K562 (cell line): ENCODE data around the gene HS3ST2. TPM values are rescaled to one million over a fixed set of nuclear protein-coding genes. Genes with fewer than 3 reads are reported as not detected.
A peak's percentile ranks its signal among the peaks of the same experiment; 100 is the strongest.

Experiments used
- CREM ChIP-seq: IDR thresholded peaks from 2 replicates; pipeline ENCODE4 v1.6.1; 2014; ENCODE audit warnings: antibody characterized with exemption, low read depth
- DPF2 ChIP-seq: fragments of 450-650 bp; IDR thresholded peaks from 2 replicates; pipeline ENCODE4 v1.6.1; 2016
- ETV6 ChIP-seq, 3 experiments: fragments of 150-350 bp in 1 of 3; sonication (generic) in 1 of 3; formaldehyde crosslinking in 1 of 3; IDR thresholded peaks; 2 replicates each; pipeline versions ENCODE4 v1.6.1 to v1.8.0; 2014 to 2022; ENCODE audit warnings: borderline replicate concordance in 2 of 3, low read depth in 2 of 3, antibody characterized with exemption in 1 of 3, low read length in 1 of 3, mild to moderate bottlenecking in 1 of 3, missing genetic modification reagents in 1 of 3
- EWSR1 ChIP-seq: fragments of 450-650 bp; IDR thresholded peaks from 2 replicates; pipeline ENCODE4 v1.6.1; 2018; ENCODE audit warnings: borderline replicate concordance, mild to moderate bottlenecking, low read depth, moderate library complexity; ENCODE audit not compliant: partially characterized antibody
- FOXK2 ChIP-seq, 2 experiments: fragments of 450-650 bp; IDR thresholded peaks in 1 of 2; conservative IDR thresholded peaks in 1 of 2; 2 replicates each; pipeline ENCODE4 v1.6.1; 2016; ENCODE audit warnings: low read depth in 2 of 2, mild to moderate bottlenecking in 1 of 2
- GATAD2B ChIP-seq: fragments of 450-650 bp; IDR thresholded peaks from 2 replicates; pipeline ENCODE4 v1.6.1; 2017; ENCODE audit warnings: mild to moderate bottlenecking, borderline replicate concordance
- HDAC1 ChIP-seq, 2 experiments: fragments of 450-650 bp; IDR thresholded peaks; 2 replicates each; pipeline ENCODE4 v1.6.1; 2016 to 2017; ENCODE audit warnings: inconsistent platforms in 1 of 2, mild to moderate bottlenecking in 1 of 2, moderate library complexity in 1 of 2
- HMGN3 ChIP-seq: IDR thresholded peaks from 2 replicates; pipeline ENCODE4 v1.6.1; 2011; ENCODE audit warnings: borderline replicate concordance, low read depth, mild to moderate bottlenecking, mixed read lengths, low read length; ENCODE audit not compliant: insufficient read length; ENCODE audit errors: extremely low read depth
- HNRNPL ChIP-seq: fragments of 200-400 bp; formaldehyde crosslinking; IDR thresholded peaks from 2 replicates; pipeline ENCODE4 v1.6.1; 2017; ENCODE audit warnings: low read depth, mild to moderate bottlenecking, low read length
- ILK ChIP-seq: fragments of 450-650 bp; IDR thresholded peaks from 2 replicates; pipeline ENCODE4 v1.6.1; 2016; ENCODE audit warnings: missing genetic modification characterization, low read depth, mild to moderate bottlenecking, missing compliant biosample characterization, moderate library complexity, borderline replicate concordance
- POU5F1 ChIP-seq: fragments of 150-350 bp; IDR thresholded peaks from 2 replicates; pipeline ENCODE4 v1.6.1; 2014; ENCODE audit warnings: borderline replicate concordance, low read length, low read depth, mild to moderate bottlenecking; ENCODE audit not compliant: partially characterized antibody
- SP1 ChIP-seq: sonication (generic); formaldehyde crosslinking; IDR thresholded peaks from 2 replicates; pipeline ENCODE4 v1.8.1; 2022; ENCODE audit warnings: mild to moderate bottlenecking, missing genetic modification reagents
- TAF9B ChIP-seq: fragments of 450-650 bp; IDR thresholded peaks from 2 replicates; pipeline ENCODE4 v1.6.1; 2018; ENCODE audit warnings: mild to moderate bottlenecking; ENCODE audit not compliant: partially characterized antibody
- TEAD4 ChIP-seq, 2 experiments: sonication (generic) in 1 of 2; formaldehyde crosslinking in 1 of 2; IDR thresholded peaks; 2 replicates each; pipeline versions ENCODE4 v1.6.1 to v1.8.0; 2012 to 2022; ENCODE audit warnings: borderline replicate concordance in 1 of 2, inconsistent platforms in 1 of 2, low read length in 1 of 2, mild to moderate bottlenecking in 1 of 2, missing genetic modification reagents in 1 of 2
- ZNF175 ChIP-seq: fragments of 200-800 bp; sonication (Bioruptor generic); IDR thresholded peaks from 2 replicates; pipeline ENCODE4 v1.6.1; 2016; ENCODE audit warnings: low read depth, mild to moderate bottlenecking, missing genetic modification characterization, missing compliant biosample characterization
- ZNF764 ChIP-seq: fragments of 250-450 bp; sonication (Bioruptor Pico); IDR thresholded peaks from 2 replicates; pipeline ENCODE4 v1.4.0; 2020; ENCODE audit warnings: low read depth, mild to moderate bottlenecking, moderate library complexity
- ZNF766 ChIP-seq: fragments of 200-800 bp; sonication (Bioruptor generic); conservative IDR thresholded peaks from 2 replicates; pipeline ENCODE4 v1.6.1; 2016; ENCODE audit warnings: missing genetic modification characterization, missing compliant biosample characterization
- polyA plus RNA-seq, 8 experiments: library from polyadenylated mRNA; depleted of rRNA in 4 of 8; stranded (reverse) in 5 of 8; unstranded in 3 of 8; fragments of >200 nt; fragmentation: Nextera tagmentation in 2 of 8; fragmentation: Illumina TruSeq in 1 of 8; extraction: Ambion mirVana in 2 of 8; extraction: Trizol in 1 of 8; gene quantifications; 2 replicates each; pipeline versions ENCODE4 v1.2.1 to v1.2.3, GENCODE V29; 2011 to 2014; ENCODE audit warnings: inconsistent platforms in 1 of 8, missing spikeins in 1 of 8
- total RNA-seq, 7 experiments: library from RNA; depleted of rRNA in 6 of 7; stranded (reverse); fragments of >200 nt in 6 of 7; fragmentation: Illumina TruSeq in 2 of 7; extraction: Trizol in 2 of 7; gene quantifications; 2 replicates each; pipeline versions ENCODE4 v1.2.1 to v1.2.3, GENCODE V29; 2011 to 2021; ENCODE audit warnings: low replicate concordance in 1 of 7
- TF ChIP-seq, protein P1 (sequence below): conservative IDR thresholded peaks from 2 replicates; pipeline ENCODE4 v1.6.1; 2011; ENCODE audit warnings: low read depth, mild to moderate bottlenecking, low read length; ENCODE audit not compliant: control insufficient read depth
- TF ChIP-seq, protein P2 (sequence below): sonication (generic); formaldehyde crosslinking; IDR thresholded peaks from 2 replicates; pipeline ENCODE4 v1.8.0; 2022; ENCODE audit warnings: mild to moderate bottlenecking, missing genetic modification reagents, borderline replicate concordance
- TF ChIP-seq, protein P3 (sequence below): fragments of 200-800 bp; sonication (Bioruptor generic); IDR thresholded peaks from 2 replicates; pipeline ENCODE4 v1.6.1; 2017; ENCODE audit warnings: missing genetic modification characterization, missing compliant biosample characterization
- TF ChIP-seq, protein P4 (sequence below): fragments of 250-450 bp; sonication (Bioruptor Pico); IDR thresholded peaks from 2 replicates; pipeline ENCODE4 v1.8.0; 2021; ENCODE audit warnings: borderline replicate concordance, mild to moderate bottlenecking, moderate library complexity; ENCODE audit not compliant: poor library complexity, severe bottlenecking

Gene HS3ST2
- total and polyA plus RNA-seq, 9 of the 15 experiments (the other 6 are each of a cell fraction or from before 2014, with no cell fraction given), result not detected

DNA sequence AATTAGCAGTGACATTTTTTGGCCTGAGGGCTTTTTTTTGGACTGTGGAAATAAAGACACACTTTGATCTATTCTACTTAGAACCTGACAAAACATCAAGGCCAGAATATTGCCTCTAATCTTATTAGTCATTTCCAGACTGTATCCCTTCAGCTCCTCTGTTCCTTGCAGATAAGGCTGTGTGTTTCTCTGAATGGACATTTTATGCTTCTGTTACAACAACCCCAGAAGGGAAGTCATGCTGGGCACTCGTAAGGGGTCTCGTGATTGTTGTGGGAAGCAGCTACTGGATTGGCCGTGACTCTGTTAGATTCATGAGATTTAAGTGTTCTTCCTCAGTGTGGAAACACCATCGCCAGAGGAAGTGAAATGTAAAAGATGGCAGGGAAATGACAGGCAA is 31.6 kb upstream of the HS3ST2 start (continued):
- TF ChIP-seq, protein P1, sequence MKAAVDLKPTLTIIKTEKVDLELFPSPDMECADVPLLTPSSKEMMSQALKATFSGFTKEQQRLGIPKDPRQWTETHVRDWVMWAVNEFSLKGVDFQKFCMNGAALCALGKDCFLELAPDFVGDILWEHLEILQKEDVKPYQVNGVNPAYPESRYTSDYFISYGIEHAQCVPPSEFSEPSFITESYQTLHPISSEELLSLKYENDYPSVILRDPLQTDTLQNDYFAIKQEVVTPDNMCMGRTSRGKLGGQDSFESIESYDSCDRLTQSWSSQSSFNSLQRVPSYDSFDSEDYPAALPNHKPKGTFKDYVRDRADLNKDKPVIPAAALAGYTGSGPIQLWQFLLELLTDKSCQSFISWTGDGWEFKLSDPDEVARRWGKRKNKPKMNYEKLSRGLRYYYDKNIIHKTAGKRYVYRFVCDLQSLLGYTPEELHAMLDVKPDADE, result no peak
- 0 out of 4 replicates have a peak, but pooled peaks of 1 of the 2 experiments have one; percentile 30 for TF ChIP-seq ETV6 (IDR thresholded peaks at IDR 0.05; ENCODE audit: borderline replicate concordance in 1 of 2, low read depth in 2 of 2, low read length in 1 of 2)
- no peak for TF ChIP-seq ETV6 (CRISPR knock-in tag; IDR thresholded peaks at IDR 0.05; ENCODE audit: borderline replicate concordance)
- no peak for TF ChIP-seq TAF9B
- TF ChIP-seq ZNF175, result peak; percentile 50; the same call in 1 of the 2 replicates
- TF ChIP-seq HNRNPL, result no peak
- no peak for TF ChIP-seq HDAC1 (IDR thresholded peaks at IDR 0.05)
- TF ChIP-seq ZNF764, result no peak
- TF ChIP-seq, protein P2, sequence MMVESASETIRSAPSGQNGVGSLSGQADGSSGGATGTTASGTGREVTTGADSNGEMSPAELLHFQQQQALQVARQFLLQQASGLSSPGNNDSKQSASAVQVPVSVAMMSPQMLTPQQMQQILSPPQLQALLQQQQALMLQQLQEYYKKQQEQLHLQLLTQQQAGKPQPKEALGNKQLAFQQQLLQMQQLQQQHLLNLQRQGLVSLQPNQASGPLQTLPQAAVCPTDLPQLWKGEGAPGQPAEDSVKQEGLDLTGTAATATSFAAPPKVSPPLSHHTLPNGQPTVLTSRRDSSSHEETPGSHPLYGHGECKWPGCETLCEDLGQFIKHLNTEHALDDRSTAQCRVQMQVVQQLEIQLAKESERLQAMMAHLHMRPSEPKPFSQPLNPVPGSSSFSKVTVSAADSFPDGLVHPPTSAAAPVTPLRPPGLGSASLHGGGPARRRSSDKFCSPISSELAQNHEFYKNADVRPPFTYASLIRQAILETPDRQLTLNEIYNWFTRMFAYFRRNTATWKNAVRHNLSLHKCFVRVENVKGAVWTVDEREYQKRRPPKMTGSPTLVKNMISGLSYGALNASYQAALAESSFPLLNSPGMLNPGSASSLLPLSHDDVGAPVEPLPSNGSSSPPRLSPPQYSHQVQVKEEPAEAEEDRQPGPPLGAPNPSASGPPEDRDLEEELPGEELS (CRISPR knock-in tag), result no peak
- peak; percentile 73 for TF ChIP-seq TEAD4 (IDR thresholded peaks at IDR 0.05; ENCODE audit: low read length)
- TF ChIP-seq TEAD4 (CRISPR knock-in tag; IDR thresholded peaks at IDR 0.05; ENCODE audit: borderline replicate concordance), result no peak
- TF ChIP-seq POU5F1, result no peak
- TF ChIP-seq, protein P3, sequence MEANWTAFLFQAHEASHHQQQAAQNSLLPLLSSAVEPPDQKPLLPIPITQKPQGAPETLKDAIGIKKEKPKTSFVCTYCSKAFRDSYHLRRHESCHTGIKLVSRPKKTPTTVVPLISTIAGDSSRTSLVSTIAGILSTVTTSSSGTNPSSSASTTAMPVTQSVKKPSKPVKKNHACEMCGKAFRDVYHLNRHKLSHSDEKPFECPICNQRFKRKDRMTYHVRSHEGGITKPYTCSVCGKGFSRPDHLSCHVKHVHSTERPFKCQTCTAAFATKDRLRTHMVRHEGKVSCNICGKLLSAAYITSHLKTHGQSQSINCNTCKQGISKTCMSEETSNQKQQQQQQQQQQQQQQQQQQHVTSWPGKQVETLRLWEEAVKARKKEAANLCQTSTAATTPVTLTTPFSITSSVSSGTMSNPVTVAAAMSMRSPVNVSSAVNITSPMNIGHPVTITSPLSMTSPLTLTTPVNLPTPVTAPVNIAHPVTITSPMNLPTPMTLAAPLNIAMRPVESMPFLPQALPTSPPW, result peak; percentile 29; the same call in 1 of the 2 replicates
- no peak for TF ChIP-seq EWSR1
- TF ChIP-seq ZNF766 (CRISPR knock-in tag), result 0 out of 2 replicates have a peak, but pooled peaks have one; percentile 36
- peak; percentile 40; the same call in 1 of the 2 replicates for TF ChIP-seq DPF2
- no peak for TF ChIP-seq ILK
- TF ChIP-seq SP1 (CRISPR knock-in tag), result no peak
- TF ChIP-seq GATAD2B, result no peak
- TF ChIP-seq, protein P4, sequence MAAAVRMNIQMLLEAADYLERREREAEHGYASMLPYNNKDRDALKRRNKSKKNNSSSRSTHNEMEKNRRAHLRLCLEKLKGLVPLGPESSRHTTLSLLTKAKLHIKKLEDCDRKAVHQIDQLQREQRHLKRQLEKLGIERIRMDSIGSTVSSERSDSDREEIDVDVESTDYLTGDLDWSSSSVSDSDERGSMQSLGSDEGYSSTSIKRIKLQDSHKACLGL, result no peak
- no peak for TF ChIP-seq FOXK2 (conservative IDR thresholded peaks at IDR 0.05 in 1 of 2, IDR thresholded peaks at IDR 0.05 in 1 of 2; ENCODE audit: low read depth in 2 of 2)
- no peak for TF ChIP-seq HMGN3
- 0 out of 2 replicates have a peak, but pooled peaks have one; percentile 15 for TF ChIP-seq CREM
